Measurements from ENCODE around the gene TWF2. TPM values are rescaled to one million over a fixed set of nuclear protein-coding genes. Genes with fewer than 3 reads are reported as not detected.

Gene TWF2
- total and polyA plus RNA-seq, 2 of the 4 experiments (the other 2 are of a cell fraction), result 111 to 145 TPM

GRCh38 chr3:52250122-52250521, 11.2 kb upstream of the TWF2 start:
- Histone ChIP-seq H4K8ac (ENCODE audit: low read depth in 2 of 2, low read length in 2 of 2) (no peak overlapping the region), H3K4me1 (ENCODE audit: control insufficient read depth, insufficient read depth, low read length) (peaks cover 13% of the 10 kb centered on the region), H2AFZ (replicated peaks; ENCODE audit: low read length, poor library complexity) (no peak overlapping the region), H3K27ac (ENCODE audit: insufficient read depth, low read length) (no peak overlapping the region), H3K79me1 (ENCODE audit: low read depth in 1 of 2, low read length in 2 of 2) (peaks cover 8 to 66% of the 10 kb centered on the region in 2 experiments; a peak in 3 of 4 replicates), H3K23ac (ENCODE audit: low read depth, low read length) (no peak overlapping the region), H3K36me3 (ENCODE audit: control insufficient read depth, insufficient read depth, low read length) (peaks cover 45% of the 10 kb centered on the region), H2BK120ac (ENCODE audit: low read depth, low read length) (no peak overlapping the region), H3K9me3 (ENCODE audit: control insufficient read depth, insufficient read depth, low read length) (no peaks in the 10 kb centered on the region), H3K18ac (ENCODE audit: low read depth, low read length) (no peak overlapping the region), H3K27me3 (ENCODE audit: control insufficient read depth, insufficient read depth, low read length) (no peaks in the 10 kb centered on the region), H3K9me1 (ENCODE audit: insufficient read depth, low read length) (peaks cover 27% of the 10 kb centered on the region), H2BK15ac (ENCODE audit: low read depth, low read length) (no peak overlapping the region), H3K9ac (ENCODE audit: low read depth, low read length) (no peak overlapping the region), H3K4ac (ENCODE audit: low read depth, low read length) (no peak overlapping the region), H3K4me3 (ENCODE audit: insufficient read depth, low read depth, low read length) (no peak overlapping the region), H2AK5ac (ENCODE audit: low read depth, low read length) (no peak overlapping the region), H2BK20ac (ENCODE audit: low read depth, low read length) (no peak overlapping the region), H3K4me2 (ENCODE audit: low read depth, low read length) (no peak overlapping the region), H4K20me1 (ENCODE audit: insufficient read depth, low read length) (peaks cover 27% of the 10 kb centered on the region), H3K14ac (replicated peaks; ENCODE audit: low read depth, low read length) (no peak overlapping the region), H3K56ac (ENCODE audit: extremely low read depth, insufficient read depth, low read length) (no peak overlapping the region), H4K91ac (ENCODE audit: insufficient read depth, low read depth, low read length) (no peak overlapping the region), H2AK9ac (replicated peaks; ENCODE audit: low read depth, low read length, poor library complexity) (no peak overlapping the region), H4K5ac (ENCODE audit: low read depth, low read length) (no peak overlapping the region), H2BK5ac (ENCODE audit: low read depth, low read length, poor library complexity, severe bottlenecking) (no peak overlapping the region)
- 100% methylated on average over 1 of the region's 1 CpG; no CpG with 5 or more reads in 1 of the 2 experiments for WGBS, 2 experiments (ENCODE audit: extremely low coverage in 2 of 2, insufficient read length in 1 of 2)
- dilution Hi-C loops (cut with HindIII; ENCODE audit: low sequenced_read_pairs, unreplicated experiment) (no loop called here), intact Hi-C loops (cut with micrococcal nuclease) (no loop called here), in situ Hi-C loops (cut with MboI; ENCODE audit: low sequenced_read_pairs) (no loop called here)
- ChIA-PET CTCF (no interaction called here), POLR2A (ENCODE audit: unreplicated experiment) (no interaction called here)
- DNase-seq (no peak), ATAC-seq (ENCODE audit: low read depth) (no peak)
- BruUV-seq (replicated peaks), result no TSS peak
- TF ChIP-seq MAZ (IDR thresholded peaks at IDR 0.05; ENCODE audit: borderline replicate concordance, low read depth, low read length), result no peak
- no peak for TF ChIP-seq CHD1 (IDR thresholded peaks at IDR 0.05; ENCODE audit: low read depth, low read length)
- no peak for TF ChIP-seq RAD21 (IDR thresholded peaks at IDR 0.05; ENCODE audit: low read length)
- TF ChIP-seq BHLHE40 (IDR thresholded peaks at IDR 0.05; ENCODE audit: low read depth, low read length), result no peak
- TF ChIP-seq POLR2A (IDR thresholded peaks at IDR 0.05; ENCODE audit: low read depth, low read length), result no peak
- TF ChIP-seq MXI1 (IDR thresholded peaks at IDR 0.05; ENCODE audit: borderline replicate concordance, low read depth, low read length), result no peak
- TF ChIP-seq RCOR1 (IDR thresholded peaks at IDR 0.05; ENCODE audit: insufficient replicate concordance, low read length), result no peak
- TF ChIP-seq, protein P1, sequence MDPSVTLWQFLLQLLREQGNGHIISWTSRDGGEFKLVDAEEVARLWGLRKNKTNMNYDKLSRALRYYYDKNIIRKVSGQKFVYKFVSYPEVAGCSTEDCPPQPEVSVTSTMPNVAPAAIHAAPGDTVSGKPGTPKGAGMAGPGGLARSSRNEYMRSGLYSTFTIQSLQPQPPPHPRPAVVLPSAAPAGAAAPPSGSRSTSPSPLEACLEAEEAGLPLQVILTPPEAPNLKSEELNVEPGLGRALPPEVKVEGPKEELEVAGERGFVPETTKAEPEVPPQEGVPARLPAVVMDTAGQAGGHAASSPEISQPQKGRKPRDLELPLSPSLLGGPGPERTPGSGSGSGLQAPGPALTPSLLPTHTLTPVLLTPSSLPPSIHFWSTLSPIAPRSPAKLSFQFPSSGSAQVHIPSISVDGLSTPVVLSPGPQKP (IDR thresholded peaks at IDR 0.05; ENCODE audit: borderline replicate concordance, low read depth, low read length), result no peak
- no peak for TF ChIP-seq SMC3 (IDR thresholded peaks at IDR 0.05; ENCODE audit: low read depth, low read length)
- TF ChIP-seq CEBPB (IDR thresholded peaks at IDR 0.05; ENCODE audit: low read depth, low read length), result no peak
- no peak for TF ChIP-seq MAFK (IDR thresholded peaks at IDR 0.05; ENCODE audit: low read depth, low read length)
- TF ChIP-seq FOS (IDR thresholded peaks at IDR 0.05; ENCODE audit: low read depth, low read length), result no peak
- TF ChIP-seq, protein P2, sequence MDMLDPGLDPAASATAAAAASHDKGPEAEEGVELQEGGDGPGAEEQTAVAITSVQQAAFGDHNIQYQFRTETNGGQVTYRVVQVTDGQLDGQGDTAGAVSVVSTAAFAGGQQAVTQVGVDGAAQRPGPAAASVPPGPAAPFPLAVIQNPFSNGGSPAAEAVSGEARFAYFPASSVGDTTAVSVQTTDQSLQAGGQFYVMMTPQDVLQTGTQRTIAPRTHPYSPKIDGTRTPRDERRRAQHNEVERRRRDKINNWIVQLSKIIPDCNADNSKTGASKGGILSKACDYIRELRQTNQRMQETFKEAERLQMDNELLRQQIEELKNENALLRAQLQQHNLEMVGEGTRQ (IDR thresholded peaks at IDR 0.05; ENCODE audit: low read depth, low read length), result no peak
- TF ChIP-seq RFX5 (IDR thresholded peaks at IDR 0.05; ENCODE audit: low read depth, low read length), result no peak
